CD4-positive, alpha-beta T cell (primary cell): ENCODE measurements around the gene ARHGAP25. TPM values are rescaled to one million over a fixed set of nuclear protein-coding genes. Genes with fewer than 3 reads are reported as not detected.

Experiments
- ATAC-seq: fragments of 200-7000 bp; cut with Tn5 transposase; one replicate; pipeline ENCODE4 v1.10.0; 2022; ENCODE audit warnings: mild to moderate bottlenecking; ENCODE audit not compliant: poor library complexity
- CTCF ChIA-PET: fragments of 350-600 bp; sonication (Branson Sonifier 250); formaldehyde crosslinking; loops from one replicate; lab custom pipeline; 2021; ENCODE audit warnings: antibody characterized with exemption, inconsistent platforms; lab: Charles Lee
- POLR2A ChIA-PET: fragments of 350-600 bp; sonication (Branson Sonifier 250); formaldehyde crosslinking; loops from one replicate; lab custom pipeline; 2021; ENCODE audit warnings: antibody characterized with exemption, inconsistent platforms; lab: Charles Lee
- DNase-seq, 14 experiments: peaks; one replicate each; pipeline ENCODE4 v3.0.0-alpha.2; 2013 to 2020; ENCODE audit warnings: mixed read lengths in 2 of 14
- H3K27ac ChIP-seq, 2 donors: one replicate each; pipeline versions ENCODE4 v1.5.1 to v1.7.0; 2013; ENCODE audit warnings: low read length in 2 of 2, low read depth in 1 of 2, mild to moderate bottlenecking in 1 of 2
- H3K27me3 ChIP-seq, 2 experiments: 1 replicate in 1 of 2; 2 replicates in 1 of 2; pipeline versions ENCODE4 v1.6.1 to v1.7.0; 2013; ENCODE audit warnings: low read length in 2 of 2, control low read depth in 1 of 2, mild to moderate bottlenecking in 1 of 2, moderate library complexity in 1 of 2; ENCODE audit not compliant: insufficient read depth in 2 of 2, control insufficient read depth in 1 of 2
- H3K36me3 ChIP-seq: one replicate; pipeline ENCODE4 v1.6.1; 2013; ENCODE audit warnings: low read length, control low read depth; ENCODE audit not compliant: insufficient read depth
- H3K4me1 ChIP-seq: one replicate; pipeline ENCODE4 v1.6.1; 2013; ENCODE audit warnings: low read length, control low read depth; ENCODE audit not compliant: insufficient read depth
- H3K4me3 ChIP-seq: one replicate; pipeline ENCODE4 v1.5.1; 2013; ENCODE audit warnings: mild to moderate bottlenecking, low read length, moderate library complexity
- H3K9me3 ChIP-seq, 2 experiments: 1 replicate in 1 of 2; 2 replicates in 1 of 2; pipeline versions ENCODE4 v1.6.1 to v1.7.0; 2013; ENCODE audit warnings: low read length in 2 of 2, mild to moderate bottlenecking in 2 of 2, control low read depth in 1 of 2, moderate library complexity in 1 of 2; ENCODE audit not compliant: control insufficient read depth in 1 of 2, insufficient read depth in 1 of 2
- H3K27ac Mint-ChIP-seq: one replicate; pipeline ENCODE4 v1.8.0; 2020; ENCODE audit warnings: mixed read lengths
- H3K27me3 Mint-ChIP-seq: one replicate; pipeline ENCODE4 v1.8.0; 2021; ENCODE audit warnings: mixed read lengths
- H3K36me3 Mint-ChIP-seq: one replicate; pipeline ENCODE4 v1.8.0; 2021; ENCODE audit warnings: low read depth, mixed read lengths
- H3K4me1 Mint-ChIP-seq: one replicate; pipeline ENCODE4 v1.8.0; 2021; ENCODE audit warnings: low read depth, mixed read lengths
- H3K4me3 Mint-ChIP-seq: one replicate; pipeline ENCODE4 v1.8.0; 2020; ENCODE audit warnings: mild to moderate bottlenecking, mixed read lengths
- H3K9me3 Mint-ChIP-seq: one replicate; pipeline ENCODE4 v1.8.0; 2020; ENCODE audit warnings: mixed read lengths
- CTCF ChIP-seq: fragments of 200-600 bp; IDR thresholded peaks from one replicate; pipeline ENCODE4 v1.8.0; 2022; ENCODE audit warnings: antibody characterized with exemption, mild to moderate bottlenecking
- intact Hi-C, 2 experiments: fragments of 100-400 bp; cut with DNase I in 1 of 2; cut with micrococcal nuclease in 1 of 2; formaldehyde crosslinking; loops; one replicate each; pipeline versions ENCODE4 v1.15.1 to v1.9.0; 2023 to 2025; cut with DNase I, micrococcal nuclease
- total RNA-seq, 174 experiments: library from RNA in 2 of 174; stranded (reverse) in 2 of 174; gene quantifications; one replicate each; pipeline ENCODE4 v1.2.3 and lab custom pipeline; 2021 to 2026

ARHGAP25 gene
- total RNA-seq, 2 experiments from 2014 or later: 39.3 to 41.8 TPM

GRCh38 chr2:68835621-68836020, 101.0 kb downstream of the ARHGAP25 start:
- Mint-ChIP-seq H3K27me3 (no peaks in the 10 kb centered on the region), H3K9me3 (no peaks in the 10 kb centered on the region), H3K27ac (no peak overlapping the region), H3K36me3 (no peaks in the 10 kb centered on the region), H3K4me3 (no peak overlapping the region), H3K4me1 (peaks cover 55% of the 10 kb centered on the region)
- peaks cover 44% of the 10 kb centered on the region for H3K4me1 ChIP-seq
- H3K4me3 ChIP-seq: no peak overlapping the region
- peaks cover 0 to 5% of the 10 kb centered on the region in 2 experiments for H3K9me3 ChIP-seq
- H3K27me3 ChIP-seq: no peaks in the 10 kb centered on the region
- ChIA-PET CTCF (interaction anchor here (0.9 to 4.4 kb wide), 5 partner anchors 70 to 126 kb away, joined by 3 to 24 read pairs (median 3); no protein-coding TSS in a partner anchor), POLR2A (interaction anchor here (0.7 to 1.0 kb wide), 4 partner anchors 12 to 84 kb away, joined by 3 to 4 read pairs (median 3); no protein-coding TSS in a partner anchor)
- DNase-seq: peak in 1 of 14 experiments; percentile 17
- no peaks in the 10 kb centered on the region for H3K36me3 ChIP-seq
- ATAC-seq: no peak
- intact Hi-C loops: loop anchor here (2.0 to 5.0 kb wide), 4 partner anchors 21 to 373 kb away; no protein-coding TSS in a partner anchor
- H3K27ac ChIP-seq: no peak overlapping the region
- TF ChIP-seq CTCF: no peak

- Histone ChIP-seq H3K9me3 (peaks cover 0 to 5% of the 10 kb centered on the region in 2 experiments), H3K27ac (no peak overlapping the region), H3K36me3 (no peaks in the 10 kb centered on the region), H3K4me3 (no peak overlapping the region), H3K4me1 (peaks cover 27% of the 10 kb centered on the region), H3K27me3 (no peaks in the 10 kb centered on the region)
- H3K27ac Mint-ChIP-seq: peak overlapping the region; percentile 4
- DNase-seq (peak; percentile 54 to 86 (median 70)), ATAC-seq (peak; percentile 85)
- no peaks in the 10 kb centered on the region for H3K9me3 Mint-ChIP-seq
- ChIA-PET CTCF (interaction anchor here (1.0 to 4.4 kb wide), 10 partner anchors 57 to 350 kb away, joined by 3 to 24 read pairs (median 4); no protein-coding TSS in a partner anchor), POLR2A (interaction anchor here (0.7 to 1.0 kb wide), 2 partner anchors 17 to 85 kb away, joined by 3 to 5 read pairs; no protein-coding TSS in a partner anchor)
- H3K4me3 Mint-ChIP-seq: no peak overlapping the region
- H3K4me1 Mint-ChIP-seq: peaks cover 38% of the 10 kb centered on the region
- intact Hi-C loops: loop anchor here (1.0 to 5.0 kb wide), 5 partner anchors 85 to 375 kb away; no protein-coding TSS in a partner anchor
- H3K27me3 Mint-ChIP-seq: no peaks in the 10 kb centered on the region
- peak; percentile 84 for TF ChIP-seq CTCF
- no peaks in the 10 kb centered on the region for H3K36me3 Mint-ChIP-seq
Observed at GRCh38 chr2:68837164-68837860, 102.7 kb downstream of the ARHGAP25 start.

- no peak for ATAC-seq
- ChIA-PET POLR2A (interaction anchor here (0.9 to 1.0 kb wide), 2 partner anchors 8 to 70 kb away, joined by 3 read pairs; no protein-coding TSS in a partner anchor), CTCF (interaction anchor here (0.8 to 4.4 kb wide), 7 partner anchors 9 to 350 kb away, joined by 3 to 24 read pairs (median 4); partner anchors contain the start of gene ARHGAP25)
- no peak overlapping the region for H3K4me3 Mint-ChIP-seq
- no peaks in the 10 kb centered on the region for H3K27me3 ChIP-seq
- intact Hi-C loops: loop anchor here (1.0 to 5.0 kb wide), 6 partner anchors 71 to 375 kb away; no protein-coding TSS in a partner anchor
- no peak overlapping the region for H3K4me3 ChIP-seq
- no peaks in the 10 kb centered on the region for H3K36me3 Mint-ChIP-seq
- H3K4me1 Mint-ChIP-seq: peaks cover 32% of the 10 kb centered on the region
- H3K27ac Mint-ChIP-seq: peak overlapping the region; percentile 4
- H3K4me1 ChIP-seq: peaks cover 21% of the 10 kb centered on the region
- no peak for DNase-seq
- no peak for TF ChIP-seq CTCF
- no peak overlapping the region for H3K27ac ChIP-seq
- peaks cover 0 to 5% of the 10 kb centered on the region in 2 experiments for H3K9me3 ChIP-seq
- no peaks in the 10 kb centered on the region for H3K27me3 Mint-ChIP-seq
- H3K9me3 Mint-ChIP-seq: no peaks in the 10 kb centered on the region
- no peaks in the 10 kb centered on the region for H3K36me3 ChIP-seq
Observed at GRCh38 chr2:68837861-68838341, 103.3 kb downstream of the ARHGAP25 start.
